SK-N-SH (cell line): ENCODE results near the gene MON1A.

Experiments used
- JUND ChIP-seq: IDR thresholded peaks from 2 replicates; pipeline ENCODE4 v1.4.0; 2012
- TF ChIP-seq, protein P1 (sequence below): fragments of 200-600 bp; sonication (generic); IDR thresholded peaks from 2 replicates; pipeline ENCODE4 v1.6.1; 2017; ENCODE audit warnings: antibody characterized with exemption, mild to moderate bottlenecking, moderate library complexity

DNA sequence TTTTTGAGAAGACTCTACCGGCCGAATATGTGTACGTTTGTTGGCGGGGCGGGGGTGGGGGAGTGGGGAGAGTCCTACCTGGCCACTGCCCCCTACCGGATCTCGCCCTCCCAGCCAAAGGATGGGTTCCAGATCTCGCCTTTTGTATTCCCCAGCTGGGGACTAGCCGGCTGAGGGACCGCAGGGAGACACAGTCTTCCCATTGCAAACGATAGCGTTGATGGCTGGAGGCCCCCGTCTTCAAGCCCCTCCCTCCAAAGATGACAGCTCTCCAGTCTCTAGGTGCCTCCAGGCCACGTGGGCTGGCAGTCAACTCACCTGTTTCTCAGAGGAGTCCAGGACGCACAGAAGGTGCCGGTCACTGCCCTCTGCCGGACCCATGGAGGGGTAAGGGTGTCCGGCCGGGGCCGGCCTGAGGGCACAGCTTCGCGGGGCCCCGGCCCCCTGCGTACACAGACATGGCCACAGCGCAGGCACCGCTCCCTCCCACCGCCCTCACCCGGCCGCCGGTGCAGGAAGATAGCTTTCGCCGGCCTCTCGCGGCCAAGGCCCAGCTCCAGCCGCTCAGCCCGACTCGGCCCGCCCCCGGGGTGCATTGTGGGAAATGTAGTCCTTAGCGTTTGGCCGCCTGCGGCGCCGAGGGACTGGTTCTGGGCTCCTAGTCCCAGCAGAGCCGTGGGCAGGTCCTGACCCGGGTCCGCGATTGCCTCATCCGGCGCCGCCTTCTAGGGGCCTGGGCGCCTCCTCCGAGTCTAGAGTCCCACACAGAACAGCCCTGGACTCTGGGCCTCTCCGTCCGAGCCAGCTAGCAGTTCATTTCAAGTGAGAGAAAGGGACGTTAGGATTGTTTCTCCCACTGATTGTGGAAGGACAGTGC lies at the start of gene MON1A:
- TF ChIP-seq JUND: no peak
- TF ChIP-seq, protein P1, sequence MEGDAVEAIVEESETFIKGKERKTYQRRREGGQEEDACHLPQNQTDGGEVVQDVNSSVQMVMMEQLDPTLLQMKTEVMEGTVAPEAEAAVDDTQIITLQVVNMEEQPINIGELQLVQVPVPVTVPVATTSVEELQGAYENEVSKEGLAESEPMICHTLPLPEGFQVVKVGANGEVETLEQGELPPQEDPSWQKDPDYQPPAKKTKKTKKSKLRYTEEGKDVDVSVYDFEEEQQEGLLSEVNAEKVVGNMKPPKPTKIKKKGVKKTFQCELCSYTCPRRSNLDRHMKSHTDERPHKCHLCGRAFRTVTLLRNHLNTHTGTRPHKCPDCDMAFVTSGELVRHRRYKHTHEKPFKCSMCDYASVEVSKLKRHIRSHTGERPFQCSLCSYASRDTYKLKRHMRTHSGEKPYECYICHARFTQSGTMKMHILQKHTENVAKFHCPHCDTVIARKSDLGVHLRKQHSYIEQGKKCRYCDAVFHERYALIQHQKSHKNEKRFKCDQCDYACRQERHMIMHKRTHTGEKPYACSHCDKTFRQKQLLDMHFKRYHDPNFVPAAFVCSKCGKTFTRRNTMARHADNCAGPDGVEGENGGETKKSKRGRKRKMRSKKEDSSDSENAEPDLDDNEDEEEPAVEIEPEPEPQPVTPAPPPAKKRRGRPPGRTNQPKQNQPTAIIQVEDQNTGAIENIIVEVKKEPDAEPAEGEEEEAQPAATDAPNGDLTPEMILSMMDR: peak; percentile 53
